ENCODE measurements around the gene HHAT.

GRCh38 chr1:210482945-210483617 lies 154.4 kb downstream of the HHAT start:
- TF ChIP-seq CTCF (conservative IDR thresholded peaks at IDR 0.05; ENCODE audit: low read depth, low read length) (no peak), RAD21 (IDR thresholded peaks at IDR 0.05; ENCODE audit: low read length) (no peak), POLR2A (IDR thresholded peaks at IDR 0.05; ENCODE audit: low read depth, low read length) (no peak), MXI1 (IDR thresholded peaks at IDR 0.05; ENCODE audit: borderline replicate concordance, low read depth, low read length) (no peak), RFX5 (IDR thresholded peaks at IDR 0.05; ENCODE audit: low read depth, low read length) (no peak), BHLHE40 (IDR thresholded peaks at IDR 0.05; ENCODE audit: low read depth, low read length) (no peak), MAFK (IDR thresholded peaks at IDR 0.05; ENCODE audit: low read depth, low read length) (no peak), USF2 (IDR thresholded peaks at IDR 0.05; ENCODE audit: low read depth, low read length) (no peak), RCOR1 (IDR thresholded peaks at IDR 0.05; ENCODE audit: insufficient replicate concordance, low read length) (no peak), MAZ (IDR thresholded peaks at IDR 0.05; ENCODE audit: borderline replicate concordance, low read depth, low read length) (no peak), CEBPB (IDR thresholded peaks at IDR 0.05; ENCODE audit: low read depth, low read length) (no peak), FOS (IDR thresholded peaks at IDR 0.05; ENCODE audit: low read depth, low read length) (no peak), SMC3 (IDR thresholded peaks at IDR 0.05; ENCODE audit: low read depth, low read length) (no peak)
